K562 (cell line): Measurements from ENCODE around the gene PINK1. TPM values are rescaled to one million over a fixed set of nuclear protein-coding genes. Genes with fewer than 3 reads are reported as not detected.

ENCODE experiments used
- CCNT2 ChIP-seq: IDR thresholded peaks from 2 replicates; pipeline ENCODE4 v1.6.1; 2011; ENCODE audit warnings: borderline replicate concordance, low read depth, mild to moderate bottlenecking, moderate library complexity, mixed read lengths, low read length; ENCODE audit not compliant: insufficient read length; ENCODE audit errors: extremely low read depth
- DMBX1 ChIP-seq: fragments of 250-450 bp; sonication (Bioruptor Pico); IDR thresholded peaks from 2 replicates; pipeline ENCODE4 v1.8.0; 2022; ENCODE audit warnings: inconsistent platforms, mild to moderate bottlenecking, moderate library complexity, borderline replicate concordance
- ESRRA ChIP-seq: fragments of 450-650 bp; IDR thresholded peaks from 2 replicates; pipeline ENCODE4 v1.6.1; 2014; ENCODE audit warnings: low read depth, mild to moderate bottlenecking, moderate library complexity, borderline replicate concordance
- GTF2A2 ChIP-seq: IDR thresholded peaks from 2 replicates; pipeline ENCODE4 v1.6.1; 2016; ENCODE audit warnings: mild to moderate bottlenecking, missing genetic modification characterization, missing compliant biosample characterization
- HSF4 ChIP-seq: fragments of 250-450 bp; sonication (Bioruptor Pico); IDR thresholded peaks from 2 replicates; pipeline ENCODE4 v2.1.2; 2022; ENCODE audit warnings: mild to moderate bottlenecking, moderate library complexity, borderline replicate concordance
- KLF16 ChIP-seq: IDR thresholded peaks from 2 replicates; pipeline ENCODE4 v1.6.1; 2016; ENCODE audit warnings: antibody characterized with exemption
- MCM7 ChIP-seq, 2 experiments: fragments of 450-650 bp; IDR thresholded peaks; 2 replicates each; pipeline ENCODE4 v1.6.1; 2016 to 2018
- NCOA2 ChIP-seq, 2 experiments: fragments of 450-650 bp; IDR thresholded peaks; 2 replicates each; pipeline ENCODE4 v1.6.1; 2018; ENCODE audit warnings: mild to moderate bottlenecking in 2 of 2, moderate library complexity in 1 of 2; ENCODE audit not compliant: partially characterized antibody in 2 of 2
- PHF20 ChIP-seq: fragments of 450-650 bp; IDR thresholded peaks from 2 replicates; pipeline ENCODE4 v1.6.1; 2018; ENCODE audit not compliant: partially characterized antibody
- POLR2H ChIP-seq: IDR thresholded peaks from 2 replicates; pipeline ENCODE4 v1.6.1; 2016; ENCODE audit warnings: missing genetic modification characterization, low read depth, mild to moderate bottlenecking, control low read depth, missing compliant biosample characterization, moderate library complexity
- POLR3G ChIP-seq: IDR thresholded peaks from 2 replicates; pipeline ENCODE4 v1.6.1; 2011; ENCODE audit not compliant: insufficient read length, insufficient replicate concordance; ENCODE audit errors: extremely low read depth
- PPARD ChIP-seq: fragments of 250-450 bp; sonication (Bioruptor Pico); IDR thresholded peaks from 2 replicates; pipeline ENCODE4 v1.8.0; 2022; ENCODE audit warnings: inconsistent platforms, mild to moderate bottlenecking, moderate library complexity
- RHOXF2B ChIP-seq: fragments of 250-450 bp; sonication (Bioruptor Pico); conservative IDR thresholded peaks from 2 replicates; pipeline ENCODE4 v1.5.1; 2021
- SAFB ChIP-seq: fragments of 200-400 bp; formaldehyde crosslinking; IDR thresholded peaks from 2 replicates; pipeline ENCODE4 v1.6.1; 2017; ENCODE audit warnings: low read depth, low read length, borderline replicate concordance
- SNRNP70 ChIP-seq: fragments of 200-400 bp; formaldehyde crosslinking; optimal IDR thresholded peaks from 2 replicates; pipeline ENCODE3; 2017; ENCODE audit warnings: low read depth, low read length
- SRSF9 ChIP-seq: fragments of 200-400 bp; formaldehyde crosslinking; IDR thresholded peaks from 2 replicates; pipeline ENCODE4 v1.6.1; 2017; ENCODE audit warnings: low read depth, low read length, borderline replicate concordance
- STAT5B ChIP-seq: fragments of 250-450 bp; sonication (Bioruptor Pico); IDR thresholded peaks from 2 replicates; pipeline ENCODE4 v1.8.0; 2021; ENCODE audit warnings: mild to moderate bottlenecking, inconsistent platforms
- ZKSCAN3 ChIP-seq: fragments of 250-450 bp; sonication (Bioruptor Pico); IDR thresholded peaks from 2 replicates; pipeline ENCODE4 v1.4.0; 2020
- ZNF436 ChIP-seq: fragments of 250-450, 450-650 bp; sonication (Bioruptor Pico); formaldehyde crosslinking; IDR thresholded peaks from 2 replicates; pipeline ENCODE4 v1.7.0; 2020; ENCODE audit warnings: mild to moderate bottlenecking
- ZNF561 ChIP-seq: fragments of 450-650 bp; formaldehyde crosslinking; conservative IDR thresholded peaks from 2 replicates; pipeline ENCODE4 v1.4.0; 2020; ENCODE audit warnings: mild to moderate bottlenecking, moderate library complexity
- polyA plus RNA-seq, 8 experiments: library from polyadenylated mRNA; depleted of rRNA in 4 of 8; stranded (reverse) in 5 of 8; unstranded in 3 of 8; fragments of >200 nt; fragmentation: Nextera tagmentation in 2 of 8; fragmentation: Illumina TruSeq in 1 of 8; extraction: Ambion mirVana in 2 of 8; extraction: Trizol in 1 of 8; gene quantifications; 2 replicates each; pipeline versions ENCODE4 v1.2.1 to v1.2.3, GENCODE V29; 2011 to 2014; ENCODE audit warnings: inconsistent platforms in 1 of 8, missing spikeins in 1 of 8
- total RNA-seq, 7 experiments: library from RNA; depleted of rRNA in 6 of 7; stranded (reverse); fragments of >200 nt in 6 of 7; fragmentation: Illumina TruSeq in 2 of 7; extraction: Trizol in 2 of 7; gene quantifications; 2 replicates each; pipeline versions ENCODE4 v1.2.1 to v1.2.3, GENCODE V29; 2011 to 2021; ENCODE audit warnings: low replicate concordance in 1 of 7
- TF ChIP-seq, protein P1 (sequence below): fragments of 450-650 bp; IDR thresholded peaks from 2 replicates; pipeline ENCODE4 v1.6.1; 2016; ENCODE audit warnings: missing biosample characterization, missing genetic modification characterization
- TF ChIP-seq, protein P2 (sequence below): fragments of 250-450 bp; sonication (Bioruptor Pico); IDR thresholded peaks from 2 replicates; pipeline ENCODE4 v1.8.0; 2021; ENCODE audit warnings: moderate library complexity, mild to moderate bottlenecking, inconsistent platforms
- TF ChIP-seq, protein P3 (sequence below): fragments of 250-450 bp; sonication (Bioruptor Pico); IDR thresholded peaks from 2 replicates; pipeline ENCODE4 v1.4.0; 2020; ENCODE audit warnings: mild to moderate bottlenecking, moderate library complexity
- TF ChIP-seq, protein P4 (sequence below): fragments of 450-650 bp; IDR thresholded peaks from 2 replicates; pipeline ENCODE4 v1.6.1; 2016

Gene PINK1
- total and polyA plus RNA-seq, 9 of the 15 experiments (the other 6 are each of a cell fraction or from before 2014, with no cell fraction given), result 1.5 to 11.3 (median 6.8) TPM

DNA sequence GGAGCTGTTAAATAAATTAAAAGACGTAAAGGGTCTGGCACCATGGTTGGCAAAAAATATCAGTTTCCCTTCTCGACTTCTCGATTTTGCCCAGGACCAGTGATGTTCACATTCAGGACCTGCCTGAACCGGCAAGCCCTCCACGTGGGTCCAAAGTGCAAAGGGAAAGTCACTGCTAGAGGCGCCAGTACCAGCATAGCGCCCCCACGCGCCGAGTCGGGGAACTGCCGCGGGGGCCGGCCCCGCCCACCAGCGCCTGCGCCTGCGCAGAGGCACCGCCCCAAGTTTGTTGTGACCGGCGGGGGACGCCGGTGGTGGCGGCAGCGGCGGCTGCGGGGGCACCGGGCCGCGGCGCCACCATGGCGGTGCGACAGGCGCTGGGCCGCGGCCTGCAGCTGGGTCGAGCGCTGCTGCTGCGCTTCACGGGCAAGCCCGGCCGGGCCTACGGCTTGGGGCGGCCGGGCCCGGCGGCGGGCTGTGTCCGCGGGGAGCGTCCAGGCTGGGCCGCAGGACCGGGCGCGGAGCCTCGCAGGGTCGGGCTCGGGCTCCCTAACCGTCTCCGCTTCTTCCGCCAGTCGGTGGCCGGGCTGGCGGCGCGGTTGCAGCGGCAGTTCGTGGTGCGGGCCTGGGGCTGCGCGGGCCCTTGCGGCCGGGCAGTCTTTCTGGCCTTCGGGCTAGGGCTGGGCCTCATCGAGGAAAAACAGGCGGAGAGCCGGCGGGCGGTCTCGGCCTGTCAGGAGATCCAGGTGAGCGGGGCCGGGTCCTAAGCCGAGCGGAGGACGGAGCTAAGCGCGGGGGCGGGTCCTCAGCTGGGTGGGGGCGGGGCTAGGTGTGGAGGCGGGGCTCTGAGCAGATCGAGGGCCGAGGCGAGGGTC, at the start of gene PINK1 (continued):
- TF ChIP-seq, protein P1, sequence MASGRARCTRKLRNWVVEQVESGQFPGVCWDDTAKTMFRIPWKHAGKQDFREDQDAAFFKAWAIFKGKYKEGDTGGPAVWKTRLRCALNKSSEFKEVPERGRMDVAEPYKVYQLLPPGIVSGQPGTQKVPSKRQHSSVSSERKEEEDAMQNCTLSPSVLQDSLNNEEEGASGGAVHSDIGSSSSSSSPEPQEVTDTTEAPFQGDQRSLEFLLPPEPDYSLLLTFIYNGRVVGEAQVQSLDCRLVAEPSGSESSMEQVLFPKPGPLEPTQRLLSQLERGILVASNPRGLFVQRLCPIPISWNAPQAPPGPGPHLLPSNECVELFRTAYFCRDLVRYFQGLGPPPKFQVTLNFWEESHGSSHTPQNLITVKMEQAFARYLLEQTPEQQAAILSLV (tag), result no peak
- TF ChIP-seq, protein P2, sequence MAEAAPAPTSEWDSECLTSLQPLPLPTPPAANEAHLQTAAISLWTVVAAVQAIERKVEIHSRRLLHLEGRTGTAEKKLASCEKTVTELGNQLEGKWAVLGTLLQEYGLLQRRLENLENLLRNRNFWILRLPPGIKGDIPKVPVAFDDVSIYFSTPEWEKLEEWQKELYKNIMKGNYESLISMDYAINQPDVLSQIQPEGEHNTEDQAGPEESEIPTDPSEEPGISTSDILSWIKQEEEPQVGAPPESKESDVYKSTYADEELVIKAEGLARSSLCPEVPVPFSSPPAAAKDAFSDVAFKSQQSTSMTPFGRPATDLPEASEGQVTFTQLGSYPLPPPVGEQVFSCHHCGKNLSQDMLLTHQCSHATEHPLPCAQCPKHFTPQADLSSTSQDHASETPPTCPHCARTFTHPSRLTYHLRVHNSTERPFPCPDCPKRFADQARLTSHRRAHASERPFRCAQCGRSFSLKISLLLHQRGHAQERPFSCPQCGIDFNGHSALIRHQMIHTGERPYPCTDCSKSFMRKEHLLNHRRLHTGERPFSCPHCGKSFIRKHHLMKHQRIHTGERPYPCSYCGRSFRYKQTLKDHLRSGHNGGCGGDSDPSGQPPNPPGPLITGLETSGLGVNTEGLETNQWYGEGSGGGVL (CRISPR knock-in tag), result no peak
- TF ChIP-seq POLR2H (tag), result no peak
- TF ChIP-seq, protein P3, sequence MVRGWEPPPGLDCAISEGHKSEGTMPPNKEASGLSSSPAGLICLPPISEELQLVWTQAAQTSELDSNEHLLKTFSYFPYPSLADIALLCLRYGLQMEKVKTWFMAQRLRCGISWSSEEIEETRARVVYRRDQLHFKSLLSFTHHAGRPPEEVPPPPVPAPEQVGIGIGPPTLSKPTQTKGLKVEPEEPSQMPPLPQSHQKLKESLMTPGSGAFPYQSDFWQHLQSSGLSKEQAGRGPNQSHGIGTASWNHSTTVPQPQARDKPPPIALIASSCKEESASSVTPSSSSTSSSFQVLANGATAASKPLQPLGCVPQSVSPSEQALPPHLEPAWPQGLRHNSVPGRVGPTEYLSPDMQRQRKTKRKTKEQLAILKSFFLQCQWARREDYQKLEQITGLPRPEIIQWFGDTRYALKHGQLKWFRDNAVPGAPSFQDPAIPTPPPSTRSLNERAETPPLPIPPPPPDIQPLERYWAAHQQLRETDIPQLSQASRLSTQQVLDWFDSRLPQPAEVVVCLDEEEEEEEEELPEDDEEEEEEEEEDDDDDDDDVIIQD, result no peak
- TF ChIP-seq NCOA2 (IDR thresholded peaks at IDR 0.05; ENCODE audit: partially characterized antibody in 2 of 2), result no peak
- no peak for TF ChIP-seq ZNF561 (CRISPR knock-in tag)
- TF ChIP-seq SNRNP70, result no peak
- no peak for TF ChIP-seq DMBX1 (CRISPR knock-in tag)
- TF ChIP-seq GTF2A2, result no peak
- no peak for TF ChIP-seq MCM7 (IDR thresholded peaks at IDR 0.05)
- TF ChIP-seq, protein P4, sequence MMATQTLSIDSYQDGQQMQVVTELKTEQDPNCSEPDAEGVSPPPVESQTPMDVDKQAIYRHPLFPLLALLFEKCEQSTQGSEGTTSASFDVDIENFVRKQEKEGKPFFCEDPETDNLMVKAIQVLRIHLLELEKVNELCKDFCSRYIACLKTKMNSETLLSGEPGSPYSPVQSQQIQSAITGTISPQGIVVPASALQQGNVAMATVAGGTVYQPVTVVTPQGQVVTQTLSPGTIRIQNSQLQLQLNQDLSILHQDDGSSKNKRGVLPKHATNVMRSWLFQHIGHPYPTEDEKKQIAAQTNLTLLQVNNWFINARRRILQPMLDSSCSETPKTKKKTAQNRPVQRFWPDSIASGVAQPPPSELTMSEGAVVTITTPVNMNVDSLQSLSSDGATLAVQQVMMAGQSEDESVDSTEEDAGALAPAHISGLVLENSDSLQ, result 0 out of 2 replicates have a peak, but pooled peaks have one; percentile 24
- TF ChIP-seq PHF20, result no peak
- TF ChIP-seq ZKSCAN3, result no peak
- no peak for TF ChIP-seq PPARD (CRISPR knock-in tag)
- no peak for TF ChIP-seq SRSF9
- no peak; the same call in 1 of the 2 replicates for TF ChIP-seq ESRRA
- TF ChIP-seq CCNT2, result peak; percentile 73
- TF ChIP-seq ZNF436 (CRISPR knock-in tag), result no peak
- TF ChIP-seq POLR3G, result no peak
- no peak for TF ChIP-seq STAT5B (CRISPR knock-in tag)
- TF ChIP-seq KLF16, result no peak; the same call in 1 of the 2 replicates
- TF ChIP-seq RHOXF2B, result no peak
- no peak for TF ChIP-seq HSF4
- no peak for TF ChIP-seq SAFB
